ENCODE measurements around the gene MIA2. TPM values are rescaled to one million over a fixed set of nuclear protein-coding genes. Genes with fewer than 3 reads are reported as not detected.
"Not testable (repeated sequence)": the region's sequence is repeated elsewhere in the genome, so short reads cannot be mapped to it uniquely, and the experiment has no call there.

MIA2 gene
- total RNA-seq, 1 donor from 2014 or later, result 27.3 TPM

- Mint-ChIP-seq H3K4me1 (ENCODE audit: low read depth) (no peaks in the 10 kb centered on the region), H3K27ac (ENCODE audit: unreplicated experiment) (no peak overlapping the region), H3K4me3 (ENCODE audit: unreplicated experiment) (no peak overlapping the region), H3K9me3 (ENCODE audit: low read depth) (peaks cover 4% of the 10 kb centered on the region), H3K27me3 (ENCODE audit: low read depth) (peaks cover 6% of the 10 kb centered on the region), H3K36me3 (ENCODE audit: low read depth) (peaks cover 3% of the 10 kb centered on the region)
- DNase-seq (ENCODE audit: low spot score), result no peak
- TF ChIP-seq CTCF (IDR thresholded peaks at IDR 0.05), result no peak
Observed at GRCh38 chr14:39203659-39204606, 29.8 kb upstream of the MIA2 start.

- not testable (repeated sequence) for H3K4me3 Mint-ChIP-seq (ENCODE audit: unreplicated experiment); H3K4me1 Mint-ChIP-seq (ENCODE audit: low read depth); H3K9me3 Mint-ChIP-seq (ENCODE audit: low read depth); H3K27ac Mint-ChIP-seq (ENCODE audit: unreplicated experiment); H3K27me3 Mint-ChIP-seq (ENCODE audit: low read depth); H3K36me3 Mint-ChIP-seq (ENCODE audit: low read depth); DNase-seq (ENCODE audit: low spot score)
Observed at GRCh38 chr14:39207430-39207829, 26.3 kb upstream of the MIA2 start.

GRCh38 chr14:39211109-39211741, 22.5 kb upstream of the MIA2 start:
- no peak for TF ChIP-seq CTCF (IDR thresholded peaks at IDR 0.05)
- Mint-ChIP-seq H3K4me3 (ENCODE audit: unreplicated experiment) (no peak overlapping the region), H3K9me3 (ENCODE audit: low read depth) (peaks cover 4% of the 10 kb centered on the region), H3K4me1 (ENCODE audit: low read depth) (no peaks in the 10 kb centered on the region), H3K27ac (ENCODE audit: unreplicated experiment) (no peak overlapping the region), H3K36me3 (ENCODE audit: low read depth) (peaks cover 3% of the 10 kb centered on the region), H3K27me3 (ENCODE audit: low read depth) (peaks cover 6% of the 10 kb centered on the region)
- no peak for DNase-seq (ENCODE audit: low spot score)

GRCh38 chr14:39212034-39212433, 21.7 kb upstream of the MIA2 start:
- peaks cover 4% of the 10 kb centered on the region for H3K9me3 Mint-ChIP-seq (ENCODE audit: low read depth)
- H3K36me3 Mint-ChIP-seq (ENCODE audit: low read depth), result peaks cover 3% of the 10 kb centered on the region
- no peak overlapping the region for H3K4me3 Mint-ChIP-seq (ENCODE audit: unreplicated experiment)
- H3K27ac Mint-ChIP-seq (ENCODE audit: unreplicated experiment), result no peak overlapping the region
- peaks cover 6% of the 10 kb centered on the region for H3K27me3 Mint-ChIP-seq (ENCODE audit: low read depth)
- no peak for TF ChIP-seq CTCF (IDR thresholded peaks at IDR 0.05)
- DNase-seq (ENCODE audit: low spot score), result no peak
- H3K4me1 Mint-ChIP-seq (ENCODE audit: low read depth), result no peaks in the 10 kb centered on the region

GRCh38 chr14:39212693-39213092, 21.0 kb upstream of the MIA2 start:
- no peak for TF ChIP-seq CTCF (IDR thresholded peaks at IDR 0.05)
- Mint-ChIP-seq H3K36me3 (ENCODE audit: low read depth) (no peaks in the 10 kb centered on the region), H3K27ac (ENCODE audit: unreplicated experiment) (no peak overlapping the region), H3K4me3 (ENCODE audit: unreplicated experiment) (no peak overlapping the region), H3K4me1 (ENCODE audit: low read depth) (no peaks in the 10 kb centered on the region), H3K27me3 (ENCODE audit: low read depth) (peaks cover 3% of the 10 kb centered on the region), H3K9me3 (ENCODE audit: low read depth) (no peaks in the 10 kb centered on the region)
- no peak for DNase-seq (ENCODE audit: low spot score)
